GM18858 (cell line): Measurements from ENCODE around the gene RGS14.
A peak's percentile ranks its signal among the peaks of the same experiment; 100 is the strongest.

ENCODE experiments used
- ATAC-seq: cut with Tn5 transposase; IDR thresholded peaks from one replicate; pipeline ENCODE4 v1.9.1; 2021; ENCODE audit not compliant: unreplicated experiment

Gene RGS14

DNA sequence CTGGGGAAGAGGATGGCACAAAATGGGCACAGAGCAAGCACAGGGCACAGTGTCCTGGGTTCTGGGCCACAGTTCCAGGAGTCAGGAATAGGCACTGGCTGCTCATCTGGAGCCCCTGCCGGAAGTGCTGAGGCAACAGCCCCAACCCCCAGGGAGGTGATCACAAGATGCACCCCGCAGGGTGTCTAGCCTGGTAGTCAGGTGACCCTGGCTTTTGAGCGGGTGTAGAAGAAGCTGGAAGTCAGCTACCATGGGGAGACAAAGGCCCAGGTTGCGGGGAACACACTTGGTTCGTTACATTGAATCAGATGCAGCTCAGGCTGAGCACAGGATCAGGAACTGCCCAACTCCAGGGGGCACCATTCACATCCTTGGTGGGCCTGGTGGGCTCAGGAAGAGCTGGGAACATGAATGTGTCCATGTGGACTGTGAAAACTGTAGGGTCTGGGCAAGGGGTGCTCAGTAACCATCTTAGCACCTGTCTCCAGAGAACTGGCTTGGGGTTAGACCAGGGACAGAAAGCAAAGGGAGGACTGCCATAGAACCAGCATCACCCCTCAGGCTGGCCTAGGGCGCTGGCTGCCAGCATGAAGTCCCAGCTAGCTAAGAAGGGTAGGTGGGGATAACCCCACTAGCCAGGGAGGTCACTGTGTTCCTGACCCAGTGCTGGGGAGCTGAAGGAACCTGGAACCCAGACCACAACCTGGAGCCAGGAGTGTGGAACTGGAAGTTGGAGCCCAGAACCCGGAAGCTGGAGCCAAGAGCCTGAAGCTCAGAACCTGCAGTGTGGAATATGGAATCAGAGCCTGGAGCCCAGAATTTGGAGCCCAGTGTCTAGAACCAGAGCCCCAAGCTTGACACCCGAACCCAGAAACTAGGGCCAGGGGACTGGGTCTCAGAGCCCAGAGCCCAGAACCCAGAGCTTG is 20.4 kb downstream of the RGS14 start:
- no peak for ATAC-seq

DNA sequence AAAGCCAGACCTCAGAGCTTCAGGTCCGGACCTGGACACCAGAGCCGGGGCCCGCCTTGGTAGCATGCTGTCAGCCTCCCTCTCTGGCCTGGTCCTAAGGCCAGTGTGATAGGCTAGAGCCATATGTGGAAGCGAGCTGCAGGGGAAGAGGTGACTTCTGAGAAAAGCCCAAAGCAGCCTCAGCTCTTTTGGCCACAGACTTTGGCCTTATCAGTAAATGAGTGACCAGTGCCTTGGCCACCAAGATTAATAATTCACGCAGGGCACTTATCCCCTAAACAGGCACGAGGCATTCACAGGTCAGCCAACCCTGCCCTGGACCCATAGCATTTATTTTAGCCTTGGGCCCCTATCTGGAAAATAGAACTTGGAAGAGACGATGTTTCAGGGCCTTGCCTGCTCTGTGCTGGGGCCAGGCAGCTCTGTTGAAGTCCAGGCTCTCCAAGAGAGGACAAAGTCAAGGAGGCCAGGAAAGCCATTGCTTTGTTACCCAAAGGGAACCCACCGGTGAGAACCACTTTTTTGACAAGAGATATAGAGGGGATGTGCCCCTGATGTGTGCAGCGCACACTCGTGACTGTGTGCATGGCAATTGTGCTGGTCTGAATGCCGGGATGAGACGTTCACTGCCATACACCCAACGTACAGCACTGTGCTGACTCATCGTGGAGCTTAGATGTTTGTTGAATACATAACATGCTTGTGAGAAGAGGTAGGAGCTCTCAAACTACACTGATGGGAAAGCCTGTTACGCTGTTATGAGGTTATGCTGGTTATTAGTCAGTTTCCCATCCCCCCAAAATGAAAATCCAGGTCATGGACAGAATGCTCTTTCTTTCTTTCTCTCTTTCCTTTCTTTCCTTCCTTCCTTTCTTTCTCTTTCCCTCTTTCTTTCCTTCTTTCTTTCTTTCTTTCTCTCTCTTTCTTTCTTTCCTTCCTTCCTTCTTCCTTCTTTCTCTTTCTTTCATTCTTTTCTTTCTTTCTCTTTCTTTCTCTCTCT is 21.5 kb downstream of the RGS14 start:
- ATAC-seq, result no peak

DNA sequence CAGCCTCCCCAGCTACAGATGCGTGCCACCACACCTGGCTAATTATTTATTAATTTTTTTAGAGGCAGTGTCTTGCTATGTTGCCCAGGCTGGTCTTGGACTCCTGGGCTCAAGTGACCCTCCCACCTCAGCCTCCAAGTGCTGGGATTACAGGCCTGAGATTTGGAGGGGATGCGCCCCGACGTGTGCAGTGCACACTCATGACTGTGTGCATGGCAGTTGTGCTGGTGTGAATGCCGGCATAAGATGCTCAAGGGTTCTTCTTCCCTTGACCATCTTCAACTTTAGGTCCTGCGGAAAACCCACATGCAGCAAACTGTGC is 23.0 kb downstream of the RGS14 start:
- no peak for ATAC-seq

DNA sequence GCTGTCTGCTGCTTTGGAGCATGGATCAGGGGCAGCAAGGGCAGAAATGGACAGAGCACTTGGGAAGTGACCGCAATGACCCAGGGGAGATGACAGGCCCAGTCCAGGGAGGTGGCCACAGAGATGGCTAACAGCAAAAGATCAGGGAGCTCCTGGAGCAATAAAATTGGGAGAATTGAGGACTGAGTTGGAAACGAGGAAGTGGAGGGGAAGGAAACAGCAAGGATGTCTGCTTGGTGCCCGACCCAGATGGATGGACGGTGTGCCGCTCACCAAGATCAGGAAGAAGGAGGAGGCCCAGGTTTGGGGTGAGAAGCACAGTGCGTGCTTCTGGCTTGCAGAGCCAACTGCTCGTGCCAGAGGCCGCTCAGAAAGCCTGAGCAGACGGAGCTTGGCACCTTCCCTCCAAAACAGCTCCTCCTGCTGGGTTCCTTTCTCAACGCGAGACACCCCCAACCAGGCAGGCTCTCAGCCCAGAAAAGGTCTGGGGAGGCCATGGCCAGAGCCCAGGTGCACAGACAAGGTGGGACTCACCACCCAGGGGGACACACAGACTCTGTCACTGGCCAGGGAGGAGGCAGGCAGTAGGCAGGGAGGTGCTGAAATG is 24.8 kb downstream of the RGS14 start:
- no peak for ATAC-seq

DNA sequence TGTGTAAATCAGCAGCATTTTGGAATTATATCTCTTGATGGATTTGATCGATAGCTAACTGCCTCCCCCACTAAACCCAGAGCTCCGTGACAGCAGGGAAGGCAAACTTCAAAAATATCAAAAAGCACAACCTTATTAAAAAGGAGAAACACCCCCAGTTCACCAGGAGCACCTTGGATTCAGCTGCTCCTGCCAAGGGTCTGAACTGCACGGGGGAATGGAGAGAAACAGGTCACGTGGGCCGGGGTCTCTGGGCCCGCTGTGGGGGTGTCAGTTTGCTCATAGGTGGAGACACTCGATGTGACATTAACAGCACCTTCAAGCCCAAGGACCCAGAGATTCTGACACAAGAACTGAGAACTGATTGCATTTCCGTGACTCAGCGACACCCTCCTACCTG is 25.5 kb downstream of the RGS14 start:
- no peak for ATAC-seq

DNA sequence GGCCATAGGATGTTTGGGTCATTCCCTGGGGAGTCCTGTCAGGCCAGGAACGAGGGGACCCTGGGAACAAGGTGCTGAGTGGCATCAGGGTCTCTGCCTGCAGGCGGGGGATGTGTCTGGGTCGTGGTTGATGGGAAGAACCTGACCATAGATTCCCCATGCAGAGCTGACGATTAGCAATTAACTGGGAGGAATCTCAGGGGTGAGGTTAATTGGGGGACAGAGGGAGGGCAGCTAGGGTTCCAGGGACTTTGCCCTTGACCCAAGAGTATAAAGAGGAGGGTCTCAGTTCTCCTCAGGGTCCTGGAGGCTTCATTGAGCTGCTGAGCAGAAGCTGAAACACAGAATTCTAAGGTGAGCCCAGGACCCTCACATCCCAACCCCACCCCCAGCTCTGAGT is 26.4 kb downstream of the RGS14 start, which contains the start of gene SLC34A1:
TSS of gene SLC34A1 (plus strand) at position 301 of the 400 bp plus-strand sequence. CDS start 1,308 bp downstream, outside the sequence.
- no peak for ATAC-seq

DNA sequence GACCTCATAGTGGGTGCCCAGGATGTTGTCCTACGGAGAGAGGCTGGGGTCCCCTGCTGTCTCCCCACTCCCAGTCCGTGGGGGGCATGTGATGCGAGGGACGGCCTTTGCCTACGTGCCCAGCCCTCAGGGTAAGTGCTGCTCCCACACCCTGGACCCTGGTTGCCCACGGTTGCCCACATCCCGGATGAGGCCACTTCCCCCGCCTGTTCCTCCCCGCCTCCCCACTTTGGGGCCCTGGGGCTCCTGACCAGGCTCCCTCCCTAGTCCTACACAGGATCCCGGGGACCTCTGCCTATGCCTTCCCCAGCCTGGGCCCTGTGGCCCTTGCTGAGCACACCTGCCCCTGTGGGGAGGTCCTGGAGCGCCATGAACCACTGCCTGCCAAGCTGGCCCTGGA is 28.0 kb downstream of the RGS14 start:
- ATAC-seq, result no peak

DNA sequence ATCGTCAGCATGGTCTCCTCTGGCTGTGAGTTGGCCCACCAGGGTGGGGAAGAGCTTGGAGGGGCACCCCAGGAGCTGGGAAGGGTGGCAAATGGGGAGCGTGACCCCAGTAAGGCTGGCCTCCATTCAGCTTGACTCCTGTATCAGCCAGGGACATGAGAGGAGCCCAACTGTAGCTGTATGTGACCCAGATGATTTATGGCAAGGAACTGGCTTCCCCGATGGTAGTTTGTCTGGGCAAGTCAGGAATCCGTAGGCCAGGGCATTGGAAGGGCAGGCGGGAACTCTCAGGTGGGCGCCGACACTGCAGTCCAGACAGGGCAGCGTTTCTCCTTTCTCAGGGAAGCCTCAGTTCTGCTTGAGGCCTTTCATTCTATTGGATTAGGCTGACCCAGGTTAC is 28.8 kb downstream of the RGS14 start:
- no peak for ATAC-seq

DNA sequence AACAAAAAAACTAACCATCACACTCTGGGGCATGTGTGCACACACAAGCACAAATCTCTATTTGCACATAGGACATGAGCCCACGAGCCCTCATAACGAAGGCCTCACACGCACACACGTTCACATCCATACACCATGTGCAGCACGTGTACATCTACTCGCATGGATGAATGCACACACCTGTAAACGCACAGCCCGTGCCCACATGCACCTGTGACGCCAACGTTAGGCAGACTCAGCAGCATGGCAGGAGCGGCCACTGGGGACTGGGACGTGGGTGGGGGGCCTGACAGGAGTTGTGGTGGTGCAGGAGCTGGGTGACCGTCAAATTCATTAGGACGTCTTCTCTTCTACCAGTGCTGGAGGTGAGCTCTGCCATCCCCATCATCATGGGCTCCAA is 29.7 kb downstream of the RGS14 start:
- ATAC-seq, result no peak

DNA sequence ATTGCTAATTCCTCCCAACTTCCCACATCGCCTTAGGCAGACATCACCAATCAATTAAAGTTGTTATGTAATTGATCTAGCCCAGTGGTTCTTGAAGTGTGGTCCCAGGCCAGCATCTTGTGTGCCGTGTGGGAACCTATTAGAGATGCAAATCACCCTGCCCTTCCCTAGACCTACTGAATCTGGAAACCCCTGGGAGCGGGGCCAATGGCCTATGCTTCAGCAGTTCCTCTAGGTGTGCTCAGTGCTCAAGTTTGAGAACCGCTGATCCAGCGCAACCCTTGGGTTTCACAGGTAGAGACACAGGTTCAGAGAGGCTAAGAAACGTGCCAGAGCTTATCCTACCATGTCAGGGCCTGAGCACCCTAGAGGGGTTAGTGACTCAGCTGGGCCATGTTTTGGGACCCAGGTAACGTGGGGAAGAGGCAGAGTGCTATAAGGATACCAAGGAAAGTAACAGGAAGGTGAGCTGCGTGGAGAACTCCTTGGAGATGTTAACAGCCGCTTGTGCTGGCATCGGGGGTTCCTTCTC is 30.9 kb downstream of the RGS14 start:
- ATAC-seq, result no peak

DNA sequence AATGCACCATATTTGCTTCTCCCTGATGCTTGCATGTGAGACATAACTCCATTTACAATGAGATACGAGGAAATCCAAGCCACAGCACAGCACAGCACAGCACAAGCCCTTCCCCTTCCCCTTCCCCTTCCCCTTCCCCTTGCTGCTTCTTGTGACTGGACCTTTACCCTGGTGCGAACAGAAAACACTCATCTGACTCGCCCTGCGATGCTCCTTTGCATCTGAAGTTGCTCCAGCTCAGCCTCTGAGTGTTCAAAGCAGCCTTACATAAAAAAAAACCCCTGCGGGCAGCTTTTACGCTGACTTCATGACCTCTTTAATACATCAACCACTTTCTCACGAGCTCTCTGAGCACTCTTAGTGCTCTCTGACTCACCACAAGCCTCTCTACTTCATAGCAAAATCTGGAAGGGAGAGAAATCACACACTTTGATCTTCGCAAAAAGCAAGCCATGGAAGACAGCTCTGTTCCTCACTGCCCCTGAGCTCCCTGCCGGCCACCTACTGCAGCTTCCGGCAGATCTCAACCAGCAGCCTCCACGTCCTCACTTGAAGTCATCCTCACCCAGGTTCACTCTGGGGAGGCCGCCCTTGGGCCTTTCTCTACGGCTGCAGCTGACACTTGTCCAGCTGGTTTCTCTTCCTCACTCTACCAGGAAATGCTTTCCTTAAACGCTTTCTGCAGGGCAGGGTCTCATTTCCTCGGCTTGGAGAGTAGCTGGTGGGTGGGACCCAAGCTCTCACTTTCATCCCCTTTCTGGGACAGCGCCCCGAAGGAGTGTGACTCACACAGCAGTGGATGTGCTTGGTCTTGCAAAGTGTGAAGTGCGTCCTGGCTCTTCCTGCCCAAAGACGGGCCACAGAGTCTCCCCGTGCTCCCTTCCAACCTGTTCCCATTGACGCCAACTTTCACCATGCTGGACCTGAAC is 31.8 kb downstream of the RGS14 start:
- peak; percentile 39 for ATAC-seq

DNA sequence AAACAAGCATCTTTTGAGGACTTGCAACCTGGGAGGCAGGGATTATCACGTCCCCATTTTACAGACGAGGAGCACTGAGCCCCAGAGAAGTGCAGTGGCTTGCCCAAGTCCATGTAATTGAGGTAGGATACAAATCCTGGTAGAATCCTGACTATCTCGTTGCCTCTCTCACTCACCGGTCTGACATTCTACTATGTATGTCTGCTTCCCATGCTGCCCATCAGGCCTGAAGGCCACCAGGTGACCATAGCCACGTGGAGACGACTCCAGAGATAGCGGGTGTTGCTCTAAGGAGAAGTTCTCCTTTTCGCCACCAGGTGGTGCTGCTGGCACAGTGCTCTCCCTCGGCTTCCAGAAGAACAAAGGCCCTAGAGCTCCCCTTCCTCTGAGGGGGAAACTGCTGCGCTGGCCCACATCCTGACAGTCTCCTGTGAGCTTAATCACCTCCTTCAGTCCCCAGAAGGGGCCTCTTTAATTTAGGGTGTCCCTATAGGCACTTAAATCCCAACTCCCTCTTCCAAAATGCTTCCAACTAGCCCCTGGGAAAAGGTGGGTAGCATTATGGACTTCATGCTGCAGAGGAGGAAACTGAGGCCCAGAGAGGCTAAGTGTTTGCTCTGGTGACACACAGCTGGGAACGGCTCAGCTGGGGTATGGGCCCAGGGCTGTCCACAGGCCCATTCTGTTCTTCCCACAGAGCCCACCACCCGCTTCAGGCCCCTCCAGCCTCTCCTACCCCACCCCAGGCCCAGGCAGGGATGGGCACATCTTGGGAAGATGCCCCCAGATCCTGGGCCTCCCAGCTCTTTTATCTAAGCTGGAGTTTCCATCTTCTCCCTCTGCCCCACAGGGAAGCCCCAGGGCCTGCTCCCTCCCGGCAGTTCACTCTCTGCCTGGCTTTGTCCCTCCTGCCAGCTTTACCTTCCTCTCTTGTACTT is 32.9 kb downstream of the RGS14 start:
- ATAC-seq, result no peak

DNA sequence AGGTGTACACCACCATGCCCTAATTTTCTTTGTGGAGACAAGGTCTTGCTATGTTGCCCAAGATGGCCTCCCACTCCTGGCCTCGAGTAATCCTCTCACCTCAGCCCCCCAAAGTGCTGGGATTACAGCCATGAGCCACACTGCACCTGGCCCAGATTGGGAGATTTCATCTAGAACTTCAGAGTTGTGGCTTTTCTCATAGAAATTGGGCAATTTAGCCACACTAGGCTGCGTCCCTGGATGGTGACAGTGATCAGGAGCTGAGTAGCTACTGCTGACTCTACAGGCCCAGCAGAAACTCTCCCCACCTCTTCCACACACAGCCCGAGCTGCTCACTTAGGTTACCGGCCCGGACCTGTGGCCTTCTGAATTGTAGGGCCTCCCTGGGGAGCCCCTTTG is 35.0 kb downstream of the RGS14 start:
- no peak for ATAC-seq

DNA sequence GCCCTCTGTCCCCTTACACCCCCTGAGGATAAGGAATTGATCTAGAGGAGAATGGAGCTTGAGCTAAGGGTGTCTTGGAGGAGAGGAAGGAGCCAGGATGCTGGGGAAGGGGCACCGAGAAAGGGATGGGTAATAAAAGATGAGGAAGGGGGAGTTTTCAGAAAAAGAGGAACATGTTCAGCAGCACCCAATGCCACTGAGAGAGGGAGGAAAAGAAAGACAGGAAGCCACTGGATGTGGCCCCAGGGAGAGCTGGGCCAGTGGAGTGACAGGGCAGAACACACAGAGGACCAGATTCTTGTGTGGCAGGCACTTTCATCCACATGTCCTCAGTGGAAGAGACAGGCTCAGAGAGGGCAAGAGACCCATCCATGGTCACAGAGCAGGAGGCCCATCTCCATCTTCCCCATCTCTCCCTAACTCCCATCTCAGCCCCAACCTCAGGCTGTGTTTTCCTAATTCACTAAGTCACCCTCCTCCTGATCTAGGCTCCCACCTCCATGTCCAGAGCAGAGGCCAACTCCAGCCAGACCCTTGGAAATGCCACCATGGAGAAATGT is 35.6 kb downstream of the RGS14 start:
- no peak for ATAC-seq

DNA sequence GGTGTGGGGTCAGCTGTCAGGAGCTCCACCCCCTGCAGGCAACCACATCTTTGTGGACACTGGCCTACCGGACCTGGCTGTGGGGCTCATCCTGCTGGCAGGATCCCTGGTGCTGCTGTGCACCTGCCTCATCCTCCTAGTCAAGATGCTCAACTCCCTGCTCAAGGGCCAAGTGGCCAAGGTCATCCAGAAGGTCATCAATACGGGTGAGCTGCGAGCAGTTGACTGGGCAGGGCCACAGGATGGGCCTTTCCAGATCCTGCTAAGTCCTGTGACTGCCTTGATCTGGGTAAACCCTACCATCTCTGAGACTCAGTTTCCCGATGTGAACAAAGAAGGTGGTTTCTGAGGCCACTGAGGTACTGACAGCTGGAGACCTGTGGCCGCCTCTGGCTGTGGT is 36.3 kb downstream of the RGS14 start:
- ATAC-seq, result no peak

DNA sequence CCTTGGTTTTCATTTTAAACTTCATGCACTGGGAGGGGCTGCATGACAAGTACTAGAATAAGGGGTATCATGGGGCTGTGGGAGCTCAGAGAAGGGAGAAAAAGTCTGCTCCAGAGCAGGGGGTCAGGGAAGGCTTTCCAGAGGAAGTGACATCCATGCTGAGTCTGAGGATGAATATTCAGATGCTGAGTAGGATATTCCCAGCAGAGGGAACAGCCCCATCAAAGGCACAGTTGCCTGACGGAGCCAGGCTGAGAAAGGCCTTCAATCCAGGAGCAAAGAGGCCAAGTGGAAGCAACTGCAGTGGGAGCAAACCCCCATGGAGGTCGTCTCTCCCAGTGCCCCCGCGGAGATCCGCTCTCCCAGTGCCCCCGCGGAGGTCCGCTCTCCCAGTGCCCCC is 38.4 kb downstream of the RGS14 start:
- ATAC-seq, result no peak

DNA sequence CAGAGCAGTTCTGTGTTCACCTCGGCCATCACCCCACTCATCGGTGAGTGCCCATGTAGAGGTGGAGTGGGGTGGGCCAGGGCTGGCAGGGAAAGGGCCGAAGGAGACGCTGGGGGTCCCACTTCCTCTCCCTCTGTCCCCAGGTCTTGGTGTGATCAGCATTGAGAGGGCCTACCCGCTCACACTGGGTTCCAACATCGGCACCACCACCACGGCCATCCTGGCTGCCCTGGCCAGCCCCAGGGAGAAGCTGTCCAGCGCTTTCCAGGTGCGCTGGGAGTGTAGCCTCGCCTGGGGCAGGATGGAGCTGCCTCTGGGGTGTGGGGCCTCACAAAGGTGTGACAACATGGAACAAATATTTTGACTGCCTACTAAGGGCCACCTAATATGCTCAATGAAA is 39.1 kb downstream of the RGS14 start:
- no peak for ATAC-seq

DNA sequence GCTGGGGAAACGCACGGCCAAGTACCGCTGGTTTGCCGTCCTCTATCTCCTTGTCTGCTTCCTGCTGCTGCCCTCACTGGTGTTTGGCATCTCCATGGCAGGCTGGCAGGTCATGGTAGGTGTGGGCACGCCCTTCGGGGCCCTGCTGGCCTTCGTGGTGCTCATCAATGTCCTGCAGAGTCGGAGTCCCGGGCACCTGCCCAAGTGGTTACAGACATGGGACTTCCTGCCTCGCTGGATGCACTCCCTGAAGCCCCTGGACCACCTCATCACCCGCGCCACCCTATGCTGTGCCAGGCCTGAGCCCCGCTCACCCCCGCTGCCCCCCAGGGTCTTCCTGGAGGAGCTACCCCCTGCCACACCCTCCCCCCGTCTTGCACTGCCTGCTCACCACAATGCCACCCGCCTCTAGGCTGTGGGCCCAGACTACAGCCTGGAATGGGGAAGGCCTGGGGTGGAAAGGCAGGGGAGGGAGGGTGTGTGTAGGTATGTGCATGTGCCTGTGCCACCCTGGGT is 40.2 kb downstream of the RGS14 start:
- no peak for ATAC-seq
